ENCODE measurements around the gene RTL10. TPM values are rescaled to one million over a fixed set of nuclear protein-coding genes. Genes with fewer than 3 reads are reported as not detected.

Gene RTL10
- total RNA-seq, 4 donors from 2014 or later = 2.5 to 26.1 (median 22.8) TPM

GRCh38 chr22:19819911-19820879, 34.5 kb downstream of the RTL10 start:
- peaks cover 0 to 13% (median 2%) of the 10 kb centered on the region in 4 donors for H3K4me1 ChIP-seq
- H3K9me3 ChIP-seq = no peaks in the 10 kb centered on the region
- peak in 1 of 3 donors; percentile 37 for DNase-seq
- no peaks in the 10 kb centered on the region for H3K36me3 ChIP-seq
- H3K27me3 ChIP-seq = no peaks in the 10 kb centered on the region
- no peak overlapping the region for H3K4me3 ChIP-seq
- H3K27ac ChIP-seq = no peak overlapping the region
- no peak for TF ChIP-seq POLR2A (IDR thresholded peaks at IDR 0.05)
- TF ChIP-seq, protein P1, sequence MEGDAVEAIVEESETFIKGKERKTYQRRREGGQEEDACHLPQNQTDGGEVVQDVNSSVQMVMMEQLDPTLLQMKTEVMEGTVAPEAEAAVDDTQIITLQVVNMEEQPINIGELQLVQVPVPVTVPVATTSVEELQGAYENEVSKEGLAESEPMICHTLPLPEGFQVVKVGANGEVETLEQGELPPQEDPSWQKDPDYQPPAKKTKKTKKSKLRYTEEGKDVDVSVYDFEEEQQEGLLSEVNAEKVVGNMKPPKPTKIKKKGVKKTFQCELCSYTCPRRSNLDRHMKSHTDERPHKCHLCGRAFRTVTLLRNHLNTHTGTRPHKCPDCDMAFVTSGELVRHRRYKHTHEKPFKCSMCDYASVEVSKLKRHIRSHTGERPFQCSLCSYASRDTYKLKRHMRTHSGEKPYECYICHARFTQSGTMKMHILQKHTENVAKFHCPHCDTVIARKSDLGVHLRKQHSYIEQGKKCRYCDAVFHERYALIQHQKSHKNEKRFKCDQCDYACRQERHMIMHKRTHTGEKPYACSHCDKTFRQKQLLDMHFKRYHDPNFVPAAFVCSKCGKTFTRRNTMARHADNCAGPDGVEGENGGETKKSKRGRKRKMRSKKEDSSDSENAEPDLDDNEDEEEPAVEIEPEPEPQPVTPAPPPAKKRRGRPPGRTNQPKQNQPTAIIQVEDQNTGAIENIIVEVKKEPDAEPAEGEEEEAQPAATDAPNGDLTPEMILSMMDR (IDR thresholded peaks at IDR 0.05) = no peak

DNA sequence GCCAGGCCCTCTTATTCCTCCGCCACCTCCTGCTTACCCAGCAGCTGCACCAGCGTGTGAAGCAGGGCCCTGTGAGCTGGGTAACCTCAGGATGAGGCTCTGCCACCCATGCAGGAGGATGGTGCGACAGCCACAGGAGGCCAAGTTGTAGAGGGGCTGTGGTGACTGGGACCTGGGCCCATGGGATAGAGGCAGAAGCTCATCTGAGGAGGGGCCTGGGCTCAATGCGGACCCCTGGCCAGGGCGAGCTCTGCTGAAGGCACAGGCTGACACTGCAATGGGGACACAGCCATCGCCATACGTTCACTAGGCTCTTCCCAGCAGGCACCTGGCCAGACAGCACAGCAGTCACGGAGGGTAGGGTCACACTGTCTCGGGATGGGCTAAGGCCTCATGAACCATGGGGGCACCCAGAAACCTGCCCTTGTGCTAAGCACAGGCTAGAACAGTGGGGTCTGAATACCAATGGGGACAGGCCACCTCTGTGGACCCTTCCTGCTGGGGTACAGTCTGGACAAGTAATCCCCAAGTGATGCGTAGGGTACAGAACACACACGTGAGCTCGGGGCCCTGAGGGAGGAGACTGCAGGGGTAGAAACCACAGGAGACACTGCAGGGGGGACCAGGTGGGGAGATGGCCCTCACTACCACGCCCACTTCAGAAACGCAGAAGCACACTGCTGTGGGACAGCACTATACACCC, 35.3 kb downstream of the RTL10 start:
- DNase-seq = peak in 1 of 3 donors; percentile 29
- no peaks in the 10 kb centered on the region for H3K27me3 ChIP-seq
- no peak overlapping the region for H3K27ac ChIP-seq
- no peak overlapping the region for H3K4me3 ChIP-seq
- no peaks in the 10 kb centered on the region for H3K9me3 ChIP-seq
- peaks cover 0 to 11% (median 2%) of the 10 kb centered on the region in 4 donors for H3K4me1 ChIP-seq
- TF ChIP-seq, protein P1 (IDR thresholded peaks at IDR 0.05) = no peak
- H3K36me3 ChIP-seq = no peaks in the 10 kb centered on the region

GRCh38 chr22:19818324-19819207, 36.1 kb downstream of the RTL10 start:
- peak in 1 of 3 donors; percentile 39 for DNase-seq
- H3K27ac ChIP-seq = no peak overlapping the region
- H3K9me3 ChIP-seq = no peaks in the 10 kb centered on the region
- H3K36me3 ChIP-seq = no peaks in the 10 kb centered on the region
- no peaks in the 10 kb centered on the region for H3K27me3 ChIP-seq
- TF ChIP-seq, protein P1 (IDR thresholded peaks at IDR 0.05) = no peak
- no peak for TF ChIP-seq POLR2A (IDR thresholded peaks at IDR 0.05)
- peaks cover 0 to 4% (median 2%) of the 10 kb centered on the region in 4 donors for H3K4me1 ChIP-seq
- no peak overlapping the region for H3K4me3 ChIP-seq

DNA sequence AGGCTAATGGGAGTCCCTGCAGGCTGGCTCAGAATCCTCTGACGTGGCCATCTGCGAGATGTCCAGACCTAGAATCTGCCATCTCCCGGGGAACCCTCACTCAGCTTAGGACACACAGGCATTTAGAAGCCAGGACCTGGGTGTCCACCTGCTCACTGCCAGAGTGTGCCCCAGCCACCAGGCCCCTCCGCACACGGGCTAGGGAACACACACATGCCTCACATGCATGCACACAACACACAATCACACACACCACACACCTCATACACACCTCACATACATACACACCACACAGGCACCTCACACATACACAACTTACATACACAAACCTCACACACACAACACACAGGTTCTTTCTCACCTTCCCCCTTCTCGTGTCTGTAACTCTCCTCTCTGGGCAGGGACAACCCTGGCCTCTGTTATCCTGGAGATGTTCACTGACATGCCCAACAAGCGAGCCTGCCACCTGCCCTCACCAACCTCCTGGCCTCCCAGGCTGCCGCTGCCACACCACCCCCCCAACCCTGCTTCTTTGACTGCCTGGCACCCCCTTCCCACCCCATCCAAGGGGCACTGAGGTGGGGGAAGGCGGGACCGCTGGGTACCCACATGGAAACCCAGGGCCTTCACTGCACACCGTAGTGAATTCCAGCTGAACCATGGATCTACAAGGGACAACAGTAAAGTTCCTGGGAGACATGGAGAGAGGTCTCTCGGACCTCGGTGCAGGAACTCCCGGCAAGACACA, 38.1 kb downstream of the RTL10 start:
- TF ChIP-seq, protein P1 (IDR thresholded peaks at IDR 0.05) = no peak
- TF ChIP-seq POLR2A (IDR thresholded peaks at IDR 0.05) = no peak
- no peak overlapping the region for H3K27ac ChIP-seq
- no peaks in the 10 kb centered on the region for H3K4me1 ChIP-seq
- no peaks in the 10 kb centered on the region for H3K9me3 ChIP-seq
- H3K36me3 ChIP-seq = no peaks in the 10 kb centered on the region
- no peaks in the 10 kb centered on the region for H3K27me3 ChIP-seq
- H3K4me3 ChIP-seq = no peak overlapping the region
- DNase-seq = no peak
